ENCODE results near the gene NTN1. TPM values are rescaled to one million over a fixed set of nuclear protein-coding genes. Genes with fewer than 3 reads are reported as not detected.

Gene NTN1
- polyA plus RNA-seq, 1 donor from 2014 or later, result 16.2 TPM

DNA sequence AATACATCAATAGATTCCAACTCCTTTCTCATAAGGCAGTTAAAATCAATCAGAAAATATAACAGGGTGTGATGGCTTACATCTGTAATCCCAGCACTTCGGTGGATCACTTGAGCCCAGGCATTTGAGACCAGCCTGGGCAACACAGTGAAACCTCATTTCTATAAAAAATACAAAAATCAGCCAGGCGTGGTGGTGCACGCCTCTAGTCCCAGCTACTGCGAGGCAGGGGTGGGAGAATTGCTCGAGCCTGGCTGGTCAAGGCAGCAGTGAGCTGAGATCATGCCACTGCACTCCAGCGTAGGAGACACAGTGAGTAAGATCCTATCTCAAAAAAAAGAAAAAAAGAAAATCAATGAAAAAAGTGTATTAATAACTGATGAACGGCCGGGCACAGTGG, 258.6 kb downstream of the NTN1 start:
- TF ChIP-seq, protein P1, sequence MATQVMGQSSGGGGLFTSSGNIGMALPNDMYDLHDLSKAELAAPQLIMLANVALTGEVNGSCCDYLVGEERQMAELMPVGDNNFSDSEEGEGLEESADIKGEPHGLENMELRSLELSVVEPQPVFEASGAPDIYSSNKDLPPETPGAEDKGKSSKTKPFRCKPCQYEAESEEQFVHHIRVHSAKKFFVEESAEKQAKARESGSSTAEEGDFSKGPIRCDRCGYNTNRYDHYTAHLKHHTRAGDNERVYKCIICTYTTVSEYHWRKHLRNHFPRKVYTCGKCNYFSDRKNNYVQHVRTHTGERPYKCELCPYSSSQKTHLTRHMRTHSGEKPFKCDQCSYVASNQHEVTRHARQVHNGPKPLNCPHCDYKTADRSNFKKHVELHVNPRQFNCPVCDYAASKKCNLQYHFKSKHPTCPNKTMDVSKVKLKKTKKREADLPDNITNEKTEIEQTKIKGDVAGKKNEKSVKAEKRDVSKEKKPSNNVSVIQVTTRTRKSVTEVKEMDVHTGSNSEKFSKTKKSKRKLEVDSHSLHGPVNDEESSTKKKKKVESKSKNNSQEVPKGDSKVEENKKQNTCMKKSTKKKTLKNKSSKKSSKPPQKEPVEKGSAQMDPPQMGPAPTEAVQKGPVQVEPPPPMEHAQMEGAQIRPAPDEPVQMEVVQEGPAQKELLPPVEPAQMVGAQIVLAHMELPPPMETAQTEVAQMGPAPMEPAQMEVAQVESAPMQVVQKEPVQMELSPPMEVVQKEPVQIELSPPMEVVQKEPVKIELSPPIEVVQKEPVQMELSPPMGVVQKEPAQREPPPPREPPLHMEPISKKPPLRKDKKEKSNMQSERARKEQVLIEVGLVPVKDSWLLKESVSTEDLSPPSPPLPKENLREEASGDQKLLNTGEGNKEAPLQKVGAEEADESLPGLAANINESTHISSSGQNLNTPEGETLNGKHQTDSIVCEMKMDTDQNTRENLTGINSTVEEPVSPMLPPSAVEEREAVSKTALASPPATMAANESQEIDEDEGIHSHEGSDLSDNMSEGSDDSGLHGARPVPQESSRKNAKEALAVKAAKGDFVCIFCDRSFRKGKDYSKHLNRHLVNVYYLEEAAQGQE (IDR thresholded peaks at IDR 0.05; ENCODE audit: borderline replicate concordance), result no peak
- TF ChIP-seq TAF1 (IDR thresholded peaks at IDR 0.05; ENCODE audit: low read depth) (no peak), SMC3 (conservative IDR thresholded peaks at IDR 0.05; ENCODE audit: poor library complexity) (no peak), MXI1 (conservative IDR thresholded peaks at IDR 0.05; ENCODE audit: poor library complexity, severe bottlenecking) (no peak), POLR2AphosphoS5 (IDR thresholded peaks at IDR 0.05) (no peak), EZH2 (IDR thresholded peaks at IDR 0.05; ENCODE audit: borderline replicate concordance, insufficient read depth, low read length, poor library complexity, severe bottlenecking) (no peak), EP300 (conservative IDR thresholded peaks at IDR 0.05; ENCODE audit: poor library complexity, severe bottlenecking) (no peak)
- TF ChIP-seq, protein P2, sequence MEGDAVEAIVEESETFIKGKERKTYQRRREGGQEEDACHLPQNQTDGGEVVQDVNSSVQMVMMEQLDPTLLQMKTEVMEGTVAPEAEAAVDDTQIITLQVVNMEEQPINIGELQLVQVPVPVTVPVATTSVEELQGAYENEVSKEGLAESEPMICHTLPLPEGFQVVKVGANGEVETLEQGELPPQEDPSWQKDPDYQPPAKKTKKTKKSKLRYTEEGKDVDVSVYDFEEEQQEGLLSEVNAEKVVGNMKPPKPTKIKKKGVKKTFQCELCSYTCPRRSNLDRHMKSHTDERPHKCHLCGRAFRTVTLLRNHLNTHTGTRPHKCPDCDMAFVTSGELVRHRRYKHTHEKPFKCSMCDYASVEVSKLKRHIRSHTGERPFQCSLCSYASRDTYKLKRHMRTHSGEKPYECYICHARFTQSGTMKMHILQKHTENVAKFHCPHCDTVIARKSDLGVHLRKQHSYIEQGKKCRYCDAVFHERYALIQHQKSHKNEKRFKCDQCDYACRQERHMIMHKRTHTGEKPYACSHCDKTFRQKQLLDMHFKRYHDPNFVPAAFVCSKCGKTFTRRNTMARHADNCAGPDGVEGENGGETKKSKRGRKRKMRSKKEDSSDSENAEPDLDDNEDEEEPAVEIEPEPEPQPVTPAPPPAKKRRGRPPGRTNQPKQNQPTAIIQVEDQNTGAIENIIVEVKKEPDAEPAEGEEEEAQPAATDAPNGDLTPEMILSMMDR (IDR thresholded peaks at IDR 0.05; ENCODE audit: poor library complexity, severe bottlenecking), result no peak
- Histone ChIP-seq H4K20me1 (ENCODE audit: insufficient read depth) (no peaks in the 10 kb centered on the region), H3F3A (ENCODE audit: insufficient read depth, low read length, poor library complexity, severe bottlenecking) (no peaks in the 10 kb centered on the region), H3K4me2 (ENCODE audit: low read length) (no peak overlapping the region), H3K27ac (ENCODE audit: low read length) (no peak overlapping the region), H3K9me2 (ENCODE audit: insufficient read depth, low read length) (no peaks in the 10 kb centered on the region), H3K4me3 (ENCODE audit: low read length) (no peak overlapping the region), H3K9me3 (ENCODE audit: low read length) (no peaks in the 10 kb centered on the region), H3K27me3 (ENCODE audit: insufficient read depth, low read depth, low read length) (no peaks in the 10 kb centered on the region), H3K36me3 (ENCODE audit: insufficient read depth, low read length) (no peaks in the 10 kb centered on the region), H3K79me2 (replicated peaks; ENCODE audit: insufficient read depth, low read length) (no peaks in the 10 kb centered on the region), H3K9ac (ENCODE audit: low read length) (no peak overlapping the region), H2AFZ (ENCODE audit: low read depth, low read length) (no peak overlapping the region)

DNA sequence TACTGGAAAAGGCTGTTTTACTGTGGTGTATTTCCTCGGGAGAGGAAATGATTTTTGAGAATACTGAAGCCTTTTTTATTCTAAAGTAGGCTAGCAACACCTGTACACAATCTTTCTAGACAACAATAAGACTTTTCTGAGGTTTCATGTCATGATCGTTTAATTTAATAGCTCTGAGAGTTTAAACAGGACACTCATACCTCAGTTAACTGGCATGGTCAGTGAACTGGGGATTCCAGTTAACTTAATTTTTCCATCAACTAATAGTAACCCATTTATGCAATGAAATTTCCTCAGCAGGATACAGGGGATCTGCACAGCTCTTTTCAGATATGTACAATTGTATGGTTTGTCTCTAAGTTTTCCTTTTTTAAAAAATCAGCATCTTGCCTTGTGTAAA, 262.6 kb downstream of the NTN1 start:
- H3K4me3 ChIP-seq (ENCODE audit: low read length), result no peak overlapping the region
- no peaks in the 10 kb centered on the region for H3K27me3 ChIP-seq (ENCODE audit: insufficient read depth, low read depth, low read length)
- no peaks in the 10 kb centered on the region for H3K36me3 ChIP-seq (ENCODE audit: insufficient read depth, low read length)
- H3K9me3 ChIP-seq (ENCODE audit: low read length), result no peaks in the 10 kb centered on the region
- no peaks in the 10 kb centered on the region for H3K9me2 ChIP-seq (ENCODE audit: insufficient read depth, low read length)
- no peaks in the 10 kb centered on the region for H4K20me1 ChIP-seq (ENCODE audit: insufficient read depth)
- no peaks in the 10 kb centered on the region for H3F3A ChIP-seq (ENCODE audit: insufficient read depth, low read length, poor library complexity, severe bottlenecking)
- H3K4me2 ChIP-seq (ENCODE audit: low read length), result no peak overlapping the region
- no peak overlapping the region for H3K27ac ChIP-seq (ENCODE audit: low read length)
- TF ChIP-seq, protein P2 (IDR thresholded peaks at IDR 0.05; ENCODE audit: poor library complexity, severe bottlenecking), result no peak
- TF ChIP-seq RAD21 (conservative IDR thresholded peaks at IDR 0.05), result no peak
- no peak overlapping the region for H2AFZ ChIP-seq (ENCODE audit: low read depth, low read length)
- H3K79me2 ChIP-seq (replicated peaks; ENCODE audit: insufficient read depth, low read length), result no peaks in the 10 kb centered on the region
- no peak overlapping the region for H3K9ac ChIP-seq (ENCODE audit: low read length)

All from neural cell (in vitro differentiated cells).